Measurements from ENCODE around the gene TNNT2.

GRCh38 chr1:201360901-201361651 is 16.4 kb downstream of the TNNT2 start:
- TF ChIP-seq, protein P1, sequence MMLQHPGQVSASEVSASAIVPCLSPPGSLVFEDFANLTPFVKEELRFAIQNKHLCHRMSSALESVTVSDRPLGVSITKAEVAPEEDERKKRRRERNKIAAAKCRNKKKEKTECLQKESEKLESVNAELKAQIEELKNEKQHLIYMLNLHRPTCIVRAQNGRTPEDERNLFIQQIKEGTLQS (CRISPR knock-in tag; IDR thresholded peaks at IDR 0.05) = no peak
- no peak for TF ChIP-seq ZNF713 (CRISPR knock-in tag; IDR thresholded peaks at IDR 0.05)
- no peak for TF ChIP-seq EP300 (IDR thresholded peaks at IDR 0.05; ENCODE audit: low read depth in 2 of 2, low read length in 2 of 2)
- TF ChIP-seq EP300 (CRISPR knock-in tag; IDR thresholded peaks at IDR 0.05; ENCODE audit: borderline replicate concordance) = no peak
- TF ChIP-seq, protein P2, sequence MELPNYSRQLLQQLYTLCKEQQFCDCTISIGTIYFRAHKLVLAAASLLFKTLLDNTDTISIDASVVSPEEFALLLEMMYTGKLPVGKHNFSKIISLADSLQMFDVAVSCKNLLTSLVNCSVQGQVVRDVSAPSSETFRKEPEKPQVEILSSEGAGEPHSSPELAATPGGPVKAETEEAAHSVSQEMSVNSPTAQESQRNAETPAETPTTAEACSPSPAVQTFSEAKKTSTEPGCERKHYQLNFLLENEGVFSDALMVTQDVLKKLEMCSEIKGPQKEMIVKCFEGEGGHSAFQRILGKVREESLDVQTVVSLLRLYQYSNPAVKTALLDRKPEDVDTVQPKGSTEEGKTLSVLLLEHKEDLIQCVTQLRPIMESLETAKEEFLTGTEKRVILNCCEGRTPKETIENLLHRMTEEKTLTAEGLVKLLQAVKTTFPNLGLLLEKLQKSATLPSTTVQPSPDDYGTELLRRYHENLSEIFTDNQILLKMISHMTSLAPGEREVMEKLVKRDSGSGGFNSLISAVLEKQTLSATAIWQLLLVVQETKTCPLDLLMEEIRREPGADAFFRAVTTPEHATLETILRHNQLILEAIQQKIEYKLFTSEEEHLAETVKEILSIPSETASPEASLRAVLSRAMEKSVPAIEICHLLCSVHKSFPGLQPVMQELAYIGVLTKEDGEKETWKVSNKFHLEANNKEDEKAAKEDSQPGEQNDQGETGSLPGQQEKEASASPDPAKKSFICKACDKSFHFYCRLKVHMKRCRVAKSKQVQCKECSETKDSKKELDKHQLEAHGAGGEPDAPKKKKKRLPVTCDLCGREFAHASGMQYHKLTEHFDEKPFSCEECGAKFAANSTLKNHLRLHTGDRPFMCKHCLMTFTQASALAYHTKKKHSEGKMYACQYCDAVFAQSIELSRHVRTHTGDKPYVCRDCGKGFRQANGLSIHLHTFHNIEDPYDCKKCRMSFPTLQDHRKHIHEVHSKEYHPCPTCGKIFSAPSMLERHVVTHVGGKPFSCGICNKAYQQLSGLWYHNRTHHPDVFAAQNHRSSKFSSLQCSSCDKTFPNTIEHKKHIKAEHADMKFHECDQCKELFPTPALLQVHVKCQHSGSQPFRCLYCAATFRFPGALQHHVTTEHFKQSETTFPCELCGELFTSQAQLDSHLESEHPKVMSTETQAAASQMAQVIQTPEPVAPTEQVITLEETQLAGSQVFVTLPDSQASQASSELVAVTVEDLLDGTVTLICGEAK (IDR thresholded peaks at IDR 0.05) = no peak
- TF ChIP-seq, protein P2 (CRISPR knock-in tag; IDR thresholded peaks at IDR 0.05) = no peak
- TF ChIP-seq ZFP36 (IDR thresholded peaks at IDR 0.05; ENCODE audit: borderline replicate concordance, low read depth, low read length, partially characterized antibody) = no peak
- TF ChIP-seq ZNF883 (CRISPR knock-in tag; IDR thresholded peaks at IDR 0.05; ENCODE audit: not compliant biosample characterization) = no peak
- TF ChIP-seq CREB1 (IDR thresholded peaks at IDR 0.05) = no peak
- no peak for TF ChIP-seq CREB1 (CRISPR knock-in tag; IDR thresholded peaks at IDR 0.05)
- no peak for TF ChIP-seq HNRNPLL (IDR thresholded peaks at IDR 0.05; ENCODE audit: low read depth, low read length, poor library complexity, severe bottlenecking)
- no peak for TF ChIP-seq ZNF503 (CRISPR knock-in tag; IDR thresholded peaks at IDR 0.05)
